ENCODE measurements around the gene CENPT.

DNA sequence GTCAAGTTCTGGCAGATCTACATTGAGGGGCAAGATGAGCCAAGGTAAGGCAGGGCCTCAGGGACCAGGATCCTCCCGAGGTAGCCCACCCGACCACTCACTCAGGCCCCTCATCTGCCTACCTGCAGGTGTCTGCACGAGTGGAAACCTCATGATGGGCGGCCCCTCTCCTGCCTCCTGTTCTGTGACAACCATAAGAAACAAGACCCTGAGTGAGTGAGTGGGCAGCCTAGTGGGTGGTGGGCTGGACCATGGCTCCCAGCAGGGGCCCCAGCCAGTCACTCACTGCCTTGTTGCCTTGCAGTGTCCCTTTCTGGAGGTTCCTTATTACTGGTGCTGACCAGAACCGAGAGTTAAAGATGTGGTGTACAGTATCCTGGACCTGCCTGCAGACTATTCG is 30.7 kb upstream of the CENPT start:
- no peak for TF ChIP-seq ZNF274 (IDR thresholded peaks at IDR 0.05; ENCODE audit: low read depth, low read length)
- TF ChIP-seq YY1 (IDR thresholded peaks at IDR 0.05; ENCODE audit: insufficient read depth, insufficient read length), result no peak
- no peak for TF ChIP-seq SUZ12 (IDR thresholded peaks at IDR 0.05; ENCODE audit: extremely low read depth, insufficient read depth, insufficient read length)
